Measurements from ENCODE around the gene AJM1. TPM values are rescaled to one million over a fixed set of nuclear protein-coding genes. Genes with fewer than 3 reads are reported as not detected.

The AJM1 gene
- total RNA-seq, 1 donor from 2014 or later = 2.7 TPM

- Histone ChIP-seq H3K36me3 (peaks cover 53% of the 10 kb centered on the region), H3K27ac (no peak overlapping the region), H3K27me3 (no peaks in the 10 kb centered on the region), H3K9me3 (no peaks in the 10 kb centered on the region), H3K4me1 (peaks cover 6% of the 10 kb centered on the region), H3K4me3 (no peak overlapping the region)
- no peak for ATAC-seq
- TF ChIP-seq CTCF (IDR thresholded peaks at IDR 0.05) = no peak
- intact Hi-C loops (cut with DNase I) = no loop called here
- no peak for DNase-seq
Observed at GRCh38 chr9:136825295-136826187, 16.7 kb upstream of the AJM1 start.

DNA sequence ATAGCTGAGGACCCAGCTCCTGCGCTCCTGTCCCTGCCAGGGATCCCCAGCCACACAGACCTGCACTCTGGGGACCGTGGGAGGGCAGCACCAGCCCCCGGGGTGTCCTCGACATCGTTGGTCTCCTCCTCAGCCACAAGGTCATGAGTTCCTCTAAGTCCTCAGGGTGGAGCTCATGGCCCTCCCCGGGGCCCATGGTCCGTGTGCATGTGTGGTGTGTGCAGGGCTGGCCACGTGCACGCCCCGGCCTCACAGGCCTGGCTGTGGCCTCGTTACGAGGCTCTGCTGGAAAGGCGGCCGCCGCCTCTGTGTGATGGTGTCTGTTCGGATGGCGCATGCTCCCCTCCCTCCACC is 16.1 kb upstream of the AJM1 start:
- intact Hi-C loops (cut with DNase I) = no loop called here
- ATAC-seq = no peak
- Histone ChIP-seq H3K27me3 (no peaks in the 10 kb centered on the region), H3K27ac (no peak overlapping the region), H3K4me1 (peaks cover under 1% of the 10 kb centered on the region), H3K36me3 (peaks cover 57% of the 10 kb centered on the region), H3K4me3 (no peak overlapping the region), H3K9me3 (no peaks in the 10 kb centered on the region)
- TF ChIP-seq CTCF (IDR thresholded peaks at IDR 0.05) = no peak
- DNase-seq = no peak

GRCh38 chr9:136826703-136827582 is 15.3 kb upstream of the AJM1 start:
- Histone ChIP-seq H3K9me3 (no peaks in the 10 kb centered on the region), H3K27me3 (no peaks in the 10 kb centered on the region), H3K36me3 (peaks cover 57% of the 10 kb centered on the region), H3K27ac (no peak overlapping the region), H3K4me1 (no peaks in the 10 kb centered on the region), H3K4me3 (no peak overlapping the region)
- intact Hi-C loops (cut with DNase I) = no loop called here
- DNase-seq (no peak), ATAC-seq (no peak)
- TF ChIP-seq CTCF (IDR thresholded peaks at IDR 0.05) = no peak

- ATAC-seq (no peak), DNase-seq (no peak)
- no peaks in the 10 kb centered on the region for H3K4me1 ChIP-seq
- H3K27me3 ChIP-seq = no peaks in the 10 kb centered on the region
- H3K4me3 ChIP-seq = no peak overlapping the region
- H3K9me3 ChIP-seq = no peaks in the 10 kb centered on the region
- no peak overlapping the region for H3K27ac ChIP-seq
- intact Hi-C loops (cut with DNase I) = no loop called here
- TF ChIP-seq CTCF (IDR thresholded peaks at IDR 0.05) = no peak
- peaks cover 61% of the 10 kb centered on the region for H3K36me3 ChIP-seq
Observed at GRCh38 chr9:136827794-136828473, 14.3 kb upstream of the AJM1 start.

DNA sequence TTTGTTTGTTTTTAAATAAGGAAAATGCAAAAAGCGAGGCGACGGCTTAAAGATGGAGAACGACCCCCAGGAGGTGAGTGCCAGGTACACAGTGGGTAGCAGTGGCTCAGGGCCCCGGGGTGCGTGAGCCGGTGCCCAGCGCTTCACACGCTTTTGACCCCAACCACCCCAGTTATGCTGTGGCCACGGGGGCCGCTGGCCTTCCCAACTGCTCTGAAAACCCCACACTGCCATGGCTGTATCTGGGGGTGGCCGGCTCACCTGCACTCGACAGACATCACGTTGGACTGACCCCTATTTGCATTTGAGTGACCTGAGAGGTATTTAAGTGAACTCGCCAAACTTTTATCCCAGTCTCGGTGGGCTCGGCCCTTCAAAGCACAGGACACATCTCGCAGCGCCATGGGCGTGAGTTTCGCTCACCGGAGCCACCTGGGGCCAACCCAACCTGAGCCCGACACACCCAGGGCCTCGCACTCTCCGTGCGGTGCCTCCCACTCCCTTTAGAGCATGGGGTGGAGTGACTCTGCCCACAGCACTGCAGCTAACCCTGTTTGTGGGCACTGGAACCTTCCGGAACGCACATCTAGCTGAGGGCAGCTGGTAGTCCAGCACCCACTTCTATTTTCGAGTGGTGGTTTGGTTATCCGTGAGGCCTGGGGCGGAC is 13.7 kb upstream of the AJM1 start:
- H3K4me3 ChIP-seq = no peak overlapping the region
- TF ChIP-seq CTCF (IDR thresholded peaks at IDR 0.05) = no peak
- H3K36me3 ChIP-seq = peaks cover 59% of the 10 kb centered on the region
- no peaks in the 10 kb centered on the region for H3K27me3 ChIP-seq
- H3K27ac ChIP-seq = no peak overlapping the region
- H3K9me3 ChIP-seq = no peaks in the 10 kb centered on the region
- no peak for DNase-seq
- H3K4me1 ChIP-seq = no peaks in the 10 kb centered on the region
- intact Hi-C loops (cut with DNase I) = no loop called here
- no peak for ATAC-seq
